NCI-H2196 (cell line): ENCODE results near the gene RBP7.
"Not testable (repeated sequence)": the region's sequence is repeated elsewhere in the genome, so short reads cannot be mapped to it uniquely, and the experiment has no call there.

Experiments
- DNase-seq: peaks from one replicate; lab custom pipeline; 2025; ENCODE audit not compliant: unreplicated experiment; lab: John Stamatoyannopoulos, UW

The RBP7 gene

DNA sequence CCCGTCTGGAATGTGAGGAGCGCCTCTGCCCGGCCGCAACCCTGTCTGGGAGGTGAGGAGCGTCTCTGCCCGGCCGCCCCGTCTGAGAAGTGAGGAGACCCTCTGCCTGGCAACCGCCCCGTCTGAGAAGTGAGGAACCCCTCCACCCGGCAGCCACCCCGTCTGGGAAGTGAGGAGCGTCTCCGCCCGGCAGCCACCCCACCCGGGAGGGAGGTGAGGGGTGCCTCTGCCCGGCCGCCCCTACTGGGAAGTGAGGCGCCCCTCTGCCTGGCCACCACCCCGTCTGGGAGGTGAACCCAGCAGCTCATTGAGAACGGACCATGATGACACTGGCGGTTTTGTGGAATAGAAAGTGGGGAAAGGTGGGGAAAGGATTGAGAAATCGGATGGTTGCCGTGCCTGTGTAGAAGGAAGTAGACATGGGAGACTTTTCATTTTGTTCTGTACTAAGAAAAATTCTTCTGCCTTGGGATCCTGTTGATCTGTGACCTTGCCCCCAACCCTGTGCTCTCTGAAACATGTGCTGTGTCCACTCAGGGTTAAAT, 32.0 kb downstream of the RBP7 start:
- not testable (repeated sequence) for DNase-seq

DNA sequence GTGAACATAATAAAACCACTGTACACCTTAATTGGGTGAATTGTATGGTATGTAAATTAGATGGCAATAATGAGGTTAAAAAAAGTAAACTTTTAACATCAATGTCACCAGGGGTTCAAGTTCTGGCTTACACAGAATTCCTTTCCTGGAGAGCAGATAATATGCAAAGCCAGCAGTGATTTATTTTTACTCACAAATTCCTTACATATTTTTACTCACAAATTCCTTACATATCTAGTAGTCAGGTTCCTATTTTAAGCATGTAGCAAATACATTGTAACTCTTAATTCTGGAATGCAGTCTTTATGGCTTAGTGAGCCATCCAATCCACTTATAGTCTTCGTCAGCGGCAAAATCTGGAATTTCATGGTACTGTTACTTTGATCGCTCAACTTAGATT, 34.4 kb downstream of the RBP7 start:
- DNase-seq: no peak

DNA sequence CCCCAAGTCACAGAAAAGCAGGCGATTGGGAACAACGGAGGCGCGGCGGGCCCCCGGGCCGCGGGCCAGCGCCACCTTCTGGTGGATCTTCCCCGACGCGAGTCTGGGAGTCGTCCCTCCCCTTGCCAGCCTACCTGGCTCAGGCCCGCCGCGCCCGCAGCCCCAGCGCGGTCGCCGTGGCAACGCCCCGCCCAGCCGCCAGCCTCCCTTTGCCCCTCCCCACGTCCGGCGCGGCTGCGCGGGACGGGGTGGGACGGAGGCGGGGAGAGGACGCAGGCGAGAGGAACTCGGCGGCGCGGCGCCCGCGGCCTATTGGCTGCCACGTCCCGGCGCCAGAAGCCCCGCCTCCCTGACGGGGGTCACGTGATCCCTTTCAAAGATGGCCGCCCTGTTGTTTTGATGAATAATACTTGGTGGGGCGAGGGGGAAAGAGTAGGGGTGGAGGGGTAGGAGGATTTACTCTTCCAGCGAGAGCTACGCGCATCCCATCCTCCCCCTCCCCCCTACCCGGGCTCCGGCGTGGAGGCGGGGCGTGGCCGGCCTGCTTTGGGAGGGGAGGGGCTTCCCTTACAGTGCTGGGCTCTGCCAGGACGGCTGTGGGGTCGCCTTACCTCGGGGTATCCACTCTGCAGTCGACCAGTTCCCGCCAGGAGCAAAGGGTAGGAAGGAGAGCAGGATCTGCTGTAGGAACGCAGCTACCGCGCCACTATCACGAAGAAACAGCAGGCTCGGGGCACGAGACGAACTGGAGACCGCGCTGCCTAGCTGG, 35.7 kb downstream of the RBP7 start, which contains the start of gene UBE4B:
Gene UBE4B (plus strand): TSS at position 369 of the 769 bp plus-strand sequence. CDS start 713 bp downstream, outside the sequence.
- peak; percentile 99 for DNase-seq

DNA sequence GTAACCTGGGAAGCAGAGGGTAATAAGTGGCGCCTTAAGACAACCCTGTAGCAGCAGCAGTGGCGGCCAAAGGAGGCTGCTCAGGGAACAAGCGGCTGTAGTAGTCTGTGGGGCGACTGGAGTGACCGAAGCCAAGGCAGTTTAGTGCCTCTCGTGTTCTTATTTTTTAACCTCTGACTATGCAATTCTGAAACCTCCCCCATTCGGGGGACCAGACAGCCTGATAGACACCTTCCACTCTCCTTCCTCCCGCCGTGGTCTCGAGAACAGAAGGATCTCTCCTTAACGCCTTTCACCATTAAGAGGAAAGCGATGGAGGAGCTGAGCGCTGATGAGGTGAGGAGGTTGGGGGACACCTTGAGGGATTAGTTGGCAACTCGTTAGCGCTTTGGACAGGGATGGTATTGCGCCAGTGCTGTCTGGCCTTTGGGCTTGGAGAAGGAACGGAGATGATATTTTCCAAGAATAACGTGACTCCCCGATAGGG, 36.4 kb downstream of the RBP7 start:
- DNase-seq: peak; percentile 25

DNA sequence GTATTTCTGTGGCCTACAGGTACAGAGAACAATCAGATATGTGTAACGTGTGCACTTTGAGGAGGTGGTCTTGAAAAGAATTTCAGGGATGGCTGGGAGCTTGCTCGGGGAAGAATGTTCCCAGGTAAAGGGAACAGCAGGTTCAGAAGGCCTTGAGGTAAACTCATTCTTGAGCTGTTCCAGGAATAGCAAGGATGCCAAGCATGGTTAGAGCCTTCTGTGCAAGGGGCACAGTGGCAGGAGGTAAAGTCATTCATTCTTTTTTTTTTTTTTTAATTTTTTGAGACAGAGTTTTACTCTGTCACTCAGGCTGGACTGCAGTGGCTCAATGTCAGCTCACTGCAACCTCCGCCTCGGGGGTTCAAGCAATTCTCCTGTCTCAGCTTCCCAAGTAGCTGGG, 45.7 kb downstream of the RBP7 start:
- no peak for DNase-seq

DNA sequence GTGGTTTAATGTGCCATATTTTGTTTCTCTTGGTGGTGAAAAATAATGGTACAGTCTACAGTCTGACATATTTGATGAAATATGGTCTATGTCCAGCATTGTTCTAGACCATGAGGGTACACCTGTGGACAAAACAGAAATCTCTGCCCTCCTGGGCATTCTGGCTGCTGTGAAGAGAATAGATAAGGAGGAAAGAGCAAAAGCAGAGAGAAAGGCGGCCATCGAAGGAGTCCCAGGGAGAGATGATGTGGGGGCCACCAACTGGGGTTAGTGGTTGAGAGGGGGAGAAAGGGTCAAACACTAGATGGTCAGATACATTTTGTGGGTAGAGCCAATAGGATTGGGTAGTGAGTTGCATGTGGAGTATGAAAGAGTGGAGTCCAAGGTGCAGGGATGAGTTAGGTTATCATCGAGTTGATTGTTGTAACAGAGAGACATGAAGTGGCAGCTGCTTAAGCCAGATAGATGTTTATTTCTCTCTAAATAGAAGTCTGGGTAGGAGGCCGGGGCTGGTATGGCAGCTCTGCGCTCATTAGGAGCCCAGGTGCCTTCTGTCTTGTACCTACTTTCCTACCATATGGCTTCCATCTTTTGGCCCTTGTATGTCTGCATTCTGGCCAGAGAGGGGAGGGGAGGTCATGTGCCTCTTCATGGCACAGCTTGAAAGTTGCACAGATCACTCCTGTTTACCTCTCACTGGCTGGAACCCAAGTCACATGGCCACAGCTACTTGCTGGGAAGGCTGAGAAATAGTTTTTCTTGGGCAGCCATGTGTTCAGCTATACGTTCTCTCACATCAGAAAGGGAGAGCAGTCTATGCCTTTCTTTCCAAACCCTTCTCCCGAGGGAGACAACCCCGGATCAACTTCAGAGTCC, 48.7 kb downstream of the RBP7 start:
- DNase-seq: peak; percentile 33

DNA sequence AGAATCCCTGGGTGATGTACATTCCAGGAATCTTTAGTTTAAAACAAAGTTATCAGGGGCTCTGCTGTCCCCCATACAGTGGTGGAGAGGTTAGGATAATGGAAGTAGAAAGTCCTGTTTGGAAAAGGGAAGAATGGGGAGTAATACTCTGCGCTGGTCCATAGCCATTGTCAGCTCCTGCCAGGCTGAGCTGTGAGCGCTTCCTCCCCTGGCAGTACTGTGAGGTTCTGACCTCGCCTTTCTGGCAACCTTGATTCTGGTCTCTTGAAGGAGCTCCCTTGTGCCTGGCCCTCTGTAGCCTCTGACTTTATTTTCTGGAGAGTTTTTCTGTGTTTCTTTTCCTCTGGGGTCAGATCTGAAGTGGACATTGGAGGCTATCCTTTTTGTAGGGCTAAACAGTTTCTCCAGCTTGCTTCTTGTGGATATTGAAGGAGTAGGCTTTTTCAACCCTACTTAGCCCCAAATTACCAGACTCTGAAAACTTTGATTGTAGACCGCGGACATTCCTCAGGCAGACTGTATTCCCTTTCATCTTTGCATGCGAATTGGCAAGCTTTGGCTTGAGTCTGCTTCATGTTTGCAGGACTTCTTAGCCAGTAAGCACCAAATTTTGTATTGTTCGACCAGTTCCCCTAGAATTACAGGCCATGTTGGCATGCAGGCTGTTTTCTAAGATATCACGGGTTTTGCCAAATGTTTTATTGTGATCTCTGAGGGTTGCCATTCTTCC, 49.5 kb downstream of the RBP7 start:
- DNase-seq: no peak

DNA sequence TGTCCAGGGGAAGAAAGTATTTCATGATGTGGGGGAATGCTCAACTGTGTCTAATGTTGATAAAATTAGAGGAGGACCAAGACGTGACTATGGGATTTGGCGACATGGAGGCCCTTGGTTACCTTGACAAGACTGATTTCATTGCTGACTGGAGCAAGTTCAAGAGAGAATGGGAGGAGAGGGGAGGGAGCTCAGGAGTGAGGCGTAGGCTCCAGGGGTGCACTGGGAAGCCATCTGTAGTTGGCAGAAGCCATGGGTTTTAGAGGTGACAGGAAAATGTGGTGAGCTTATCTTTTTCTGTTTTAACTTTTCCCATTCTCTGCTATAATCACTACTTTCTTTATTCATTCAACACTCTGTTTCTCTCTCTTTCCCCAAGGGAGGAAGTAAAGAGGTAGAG, 51.6 kb downstream of the RBP7 start:
- no peak for DNase-seq

DNA sequence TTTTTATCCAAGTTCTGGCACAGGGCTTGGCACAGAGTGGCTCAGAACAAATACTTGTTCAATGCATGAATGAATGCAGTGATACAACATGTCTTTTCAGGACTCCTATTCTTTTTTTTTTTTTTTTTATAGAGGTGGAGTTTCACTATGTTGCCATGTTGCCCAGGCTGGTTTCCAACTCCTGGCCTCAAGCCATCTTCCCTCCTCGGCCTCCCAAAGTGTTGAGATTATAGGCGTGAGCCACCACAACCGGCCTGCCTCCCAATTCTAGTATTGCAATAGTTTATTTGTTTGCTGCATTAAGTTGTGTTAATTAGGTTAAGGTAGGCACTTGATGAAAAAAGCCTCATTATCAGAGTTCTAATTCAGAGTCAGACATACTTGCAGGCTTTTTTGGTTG, 53.6 kb downstream of the RBP7 start:
- DNase-seq: no peak

DNA sequence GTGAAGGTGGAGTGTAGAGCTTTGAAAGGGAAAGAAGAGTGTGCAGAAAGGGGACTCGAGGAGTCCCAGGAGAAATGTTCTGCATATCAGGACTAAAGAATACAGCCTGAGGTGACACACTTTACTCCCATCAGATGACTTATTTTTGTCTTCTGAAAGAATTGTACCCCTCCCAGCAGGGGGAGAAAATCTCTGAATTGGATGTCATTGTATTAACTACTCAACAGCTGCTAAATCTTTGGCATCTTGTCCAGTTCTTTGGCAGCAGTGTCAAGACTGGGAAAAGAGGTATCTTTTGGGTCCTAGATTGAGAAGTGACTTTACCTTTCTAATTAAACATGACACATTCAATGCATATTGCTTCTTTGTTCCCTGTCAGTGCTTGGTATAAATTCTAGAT, 54.6 kb downstream of the RBP7 start:
- no peak for DNase-seq

DNA sequence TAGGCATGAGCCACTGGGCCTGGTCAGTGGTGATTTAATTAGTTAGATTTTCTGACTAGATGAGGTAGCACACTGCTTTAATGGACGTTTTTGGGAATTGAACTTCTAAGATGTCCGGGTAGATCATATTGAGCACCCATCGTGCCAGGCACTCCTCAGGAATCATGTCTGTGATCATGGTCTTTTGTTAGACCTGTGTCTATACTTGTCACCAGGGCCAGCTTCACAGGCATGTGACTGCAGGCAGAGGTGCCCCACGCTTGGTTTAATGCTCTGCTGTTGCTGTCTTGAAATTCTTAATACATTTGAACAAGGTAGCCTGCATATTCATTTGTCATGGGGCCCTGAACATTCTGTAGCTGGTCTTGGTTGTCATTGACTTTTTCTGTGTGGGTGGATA, 55.3 kb downstream of the RBP7 start:
- no peak for DNase-seq

DNA sequence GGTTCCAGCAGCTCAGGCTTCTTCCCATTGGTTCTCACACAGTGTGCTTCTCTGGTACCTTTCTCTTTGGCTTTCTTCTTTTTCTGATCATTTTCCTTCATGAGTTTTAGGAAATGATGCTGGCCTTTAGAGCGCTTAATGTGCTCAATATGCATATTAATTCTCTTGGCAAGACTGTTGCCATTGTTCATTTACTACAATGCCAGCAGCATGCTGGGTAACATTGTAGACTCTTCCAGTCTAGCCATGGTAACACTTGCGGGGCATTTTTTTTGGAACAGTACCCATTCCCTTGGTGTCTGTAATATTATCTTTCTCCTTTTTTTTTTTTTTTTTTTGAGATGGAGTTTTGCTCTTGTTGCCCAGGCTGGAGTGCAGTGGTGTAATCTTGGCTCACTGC, 57.4 kb downstream of the RBP7 start:
- DNase-seq: no peak

DNA sequence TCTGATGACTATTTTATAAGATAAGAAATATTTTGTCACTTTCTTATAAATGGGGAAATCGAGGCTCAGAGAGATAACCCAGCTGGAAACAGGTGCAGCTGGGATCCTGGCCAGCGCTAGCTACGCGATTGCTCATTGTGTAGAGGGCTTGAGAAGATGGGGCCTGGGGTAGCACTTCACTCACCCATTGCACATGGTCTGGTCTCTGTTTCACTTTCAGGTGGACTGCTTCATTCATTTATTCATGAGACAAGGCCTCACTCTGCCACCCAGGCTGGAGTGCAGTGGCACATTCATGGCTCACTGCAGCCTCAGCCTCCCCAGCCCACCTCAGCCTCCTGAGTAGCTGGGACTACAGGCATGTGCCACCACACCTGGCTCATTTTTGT, 59.6 kb downstream of the RBP7 start:
- DNase-seq: peak; percentile 31

DNA sequence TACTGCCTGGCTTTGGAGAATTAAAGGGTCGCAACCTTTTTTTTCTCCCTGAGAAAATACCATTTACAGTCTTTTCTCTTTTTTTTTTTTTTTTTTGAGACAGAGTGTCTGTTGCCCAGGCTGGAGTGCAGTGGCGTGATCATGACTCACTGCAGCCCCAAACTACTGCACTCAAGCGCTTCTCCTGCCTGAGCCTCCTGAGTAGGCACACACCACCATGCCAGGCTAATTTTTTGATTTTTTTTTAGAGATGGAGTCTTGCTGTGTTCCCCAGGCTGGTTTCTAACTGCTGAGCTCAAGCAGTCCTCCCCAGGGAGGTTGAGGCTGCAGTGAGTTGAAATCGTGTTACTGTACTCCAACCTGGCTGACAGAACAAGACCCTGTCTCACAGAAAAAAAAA, 60.3 kb downstream of the RBP7 start:
- no peak for DNase-seq

DNA sequence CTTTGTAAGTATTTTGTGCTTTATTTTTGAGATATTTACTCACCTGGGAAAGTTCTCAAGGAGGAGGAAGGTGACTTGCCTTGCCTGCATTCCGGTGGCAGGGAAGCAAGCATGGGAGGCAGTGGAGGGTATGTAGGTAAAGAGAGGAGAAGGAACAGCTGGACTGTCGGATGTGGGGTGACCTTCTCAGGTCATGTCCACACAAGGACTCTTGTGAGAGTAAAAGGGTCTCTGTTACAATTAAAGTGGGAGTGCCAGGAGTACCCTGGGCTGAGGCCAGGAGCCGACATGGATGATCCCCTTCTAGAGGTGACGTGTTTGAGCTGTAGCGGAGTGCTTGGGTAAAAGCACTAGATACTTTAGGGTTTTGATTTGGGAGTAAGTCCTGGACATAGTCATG, 60.8 kb downstream of the RBP7 start:
- DNase-seq: no peak

DNA sequence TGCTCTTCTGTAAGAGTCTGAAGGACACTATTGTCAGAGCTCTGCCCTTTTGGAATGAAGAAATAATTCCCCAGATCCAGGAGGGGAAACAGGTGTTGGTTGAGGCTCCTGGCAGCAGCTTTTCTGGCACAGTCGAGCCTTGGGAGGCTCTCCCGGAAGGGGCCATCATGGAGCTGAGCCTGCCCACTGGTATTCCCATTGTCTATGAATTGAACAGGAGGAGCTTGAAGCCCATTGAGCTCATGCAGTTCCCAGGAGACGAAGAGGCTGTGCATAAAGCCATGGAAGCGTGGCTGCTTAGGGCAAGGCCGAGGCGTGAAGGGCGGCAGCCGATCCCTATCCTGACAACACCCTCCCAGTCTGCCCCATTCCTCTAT, 62.3 kb downstream of the RBP7 start:
- no peak for DNase-seq

DNA sequence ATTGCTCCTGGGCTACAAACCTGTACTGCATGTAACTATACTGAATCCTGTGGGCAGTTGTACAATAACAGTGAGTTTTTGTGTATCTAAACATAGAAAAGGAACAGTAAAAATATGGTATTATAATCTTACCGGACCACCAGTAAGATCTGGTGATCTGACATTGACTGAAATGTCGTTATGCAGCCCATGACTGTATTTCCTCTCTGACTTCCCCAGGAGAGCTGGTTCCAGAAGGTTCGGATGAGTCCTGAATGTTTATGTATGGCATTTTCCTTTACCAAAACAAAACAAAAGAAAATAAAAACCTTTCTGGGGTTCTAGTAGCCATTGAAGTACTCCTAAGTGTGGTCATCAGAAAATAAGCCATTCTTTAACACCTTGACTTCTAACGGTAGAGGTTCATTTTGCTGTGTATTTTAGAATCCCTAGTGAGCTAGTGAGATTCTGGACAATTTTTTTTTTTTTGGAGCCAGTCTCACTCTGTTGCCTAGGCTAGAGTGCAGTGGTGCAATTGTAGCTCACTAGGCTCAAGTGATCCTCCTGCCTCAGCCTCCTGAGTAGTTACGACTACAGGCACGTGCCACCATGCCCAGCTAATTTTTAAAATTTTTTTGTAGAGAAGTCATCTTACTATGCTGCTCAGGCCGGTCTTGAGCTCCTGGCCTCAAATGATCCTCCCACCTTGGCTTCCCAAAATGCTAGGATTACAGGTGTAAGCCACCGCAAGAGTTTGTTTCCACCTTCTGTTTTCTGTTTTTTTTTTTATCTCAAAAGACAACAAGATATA, 63.5 kb downstream of the RBP7 start:
- no peak for DNase-seq

DNA sequence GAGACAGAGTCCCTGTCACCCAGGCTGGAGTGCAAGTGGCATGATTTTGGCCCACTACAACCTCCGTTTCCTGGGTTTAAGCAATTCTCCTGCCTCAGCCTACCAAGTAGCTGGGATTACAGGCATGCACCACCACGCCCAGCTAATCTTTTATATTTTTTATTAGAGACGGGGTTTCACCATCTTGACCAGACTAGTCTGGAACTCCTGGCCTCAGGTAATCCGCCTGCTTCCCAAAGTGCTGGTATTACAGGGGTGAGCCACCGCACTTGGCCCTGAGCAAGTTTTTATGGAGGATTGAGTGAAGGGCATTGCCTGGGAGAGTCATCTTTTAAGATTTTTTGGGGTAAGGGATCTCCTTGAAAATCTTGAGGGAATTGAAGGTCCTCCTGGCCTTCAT, 64.2 kb downstream of the RBP7 start:
- no peak for DNase-seq

DNA sequence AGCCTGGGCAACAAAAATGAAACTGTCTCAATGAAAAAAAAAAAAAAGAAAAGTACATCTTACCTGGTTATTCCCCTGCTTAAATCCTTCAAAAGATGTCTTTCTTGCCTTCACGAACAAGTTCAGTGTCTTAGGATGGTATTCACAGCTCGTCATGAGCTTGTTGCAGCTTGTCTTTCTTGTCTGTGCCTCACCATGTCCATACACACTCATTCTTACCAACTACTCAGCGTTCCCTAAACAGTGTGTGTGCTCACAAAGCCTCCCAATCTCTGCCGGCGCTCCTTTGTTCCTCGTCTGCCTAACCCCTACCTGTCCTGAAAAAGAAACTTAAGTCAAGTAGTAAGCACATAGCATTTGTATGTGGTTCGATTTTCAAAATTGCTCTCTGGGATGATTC, 66.8 kb downstream of the RBP7 start:
- no peak for DNase-seq
